AG04450 (cell line): ENCODE data around the gene CNBD2. TPM values are rescaled to one million over a fixed set of nuclear protein-coding genes. Genes with fewer than 3 reads are reported as not detected.
"Not testable (repeated sequence)": the region's sequence is repeated elsewhere in the genome, so short reads cannot be mapped to it uniquely, and the experiment has no call there.

ENCODE experiments used
- CTCF ChIA-PET: fragments of 300-600, 350-600 bp; formaldehyde crosslinking; extraction: SDS; loops from one replicate; lab custom pipeline; 2022; ENCODE audit warnings: antibody characterized with exemption, inconsistent platforms; lab: Charles Lee
- POLR2A ChIA-PET: fragments of 350-600 bp; formaldehyde crosslinking; extraction: SDS; loops from one replicate; lab custom pipeline; 2021; ENCODE audit warnings: antibody characterized with exemption, inconsistent platforms; lab: Yijun Ruan, JAX
- DNase-seq: peaks from one replicate; pipeline ENCODE4 v3.0.0-alpha.2; 2011; ENCODE audit warnings: low read depth, low spot score
- H3K27ac ChIP-seq: one replicate; pipeline ENCODE4 v1.5.1; 2012; ENCODE audit warnings: low read depth, low read length, control low read depth
- H3K27me3 ChIP-seq: one replicate; pipeline ENCODE4 v1.6.0; 2012; ENCODE audit warnings: low read length; ENCODE audit not compliant: control insufficient read depth, insufficient read depth
- H3K4me3 ChIP-seq: 2 replicates; pipeline ENCODE4 v1.5.1; 2011; ENCODE audit warnings: mild to moderate bottlenecking, low read depth, low read length, control low read depth
- H3K9me3 ChIP-seq: 2 replicates; pipeline ENCODE4 v1.5.1; 2012; ENCODE audit warnings: low read length; ENCODE audit not compliant: control insufficient read depth, insufficient read depth
- polyA plus RNA-seq: library from polyadenylated mRNA; depleted of rRNA; stranded (reverse); fragments of >200 nt; gene quantifications from 2 replicates; pipeline ENCODE4 v1.2.3, GENCODE V29; 2011
- TF ChIP-seq, protein P1 (sequence below): IDR thresholded peaks from 2 replicates; pipeline ENCODE4 v1.5.1; 2011; ENCODE audit warnings: low read depth, low read length, control low read depth, inconsistent platforms

Gene CNBD2
- polyA plus RNA-seq, 1 experiment: 1.8 TPM

GRCh38 chr20:36043441-36043840, 75.1 kb downstream of the CNBD2 start:
- ChIA-PET CTCF (interaction anchor here (1.0 to 1.3 kb wide), 2 partner anchors 50 to 95 kb away, joined by 3 read pairs; no protein-coding TSS in a partner anchor), POLR2A (interaction anchor here (1.0 kb wide), 1 partner anchor 22 kb away, joined by 5 read pairs; no protein-coding TSS in a partner anchor)
- no peak for DNase-seq
- no peak overlapping the region for H3K4me3 ChIP-seq
- TF ChIP-seq, protein P1, sequence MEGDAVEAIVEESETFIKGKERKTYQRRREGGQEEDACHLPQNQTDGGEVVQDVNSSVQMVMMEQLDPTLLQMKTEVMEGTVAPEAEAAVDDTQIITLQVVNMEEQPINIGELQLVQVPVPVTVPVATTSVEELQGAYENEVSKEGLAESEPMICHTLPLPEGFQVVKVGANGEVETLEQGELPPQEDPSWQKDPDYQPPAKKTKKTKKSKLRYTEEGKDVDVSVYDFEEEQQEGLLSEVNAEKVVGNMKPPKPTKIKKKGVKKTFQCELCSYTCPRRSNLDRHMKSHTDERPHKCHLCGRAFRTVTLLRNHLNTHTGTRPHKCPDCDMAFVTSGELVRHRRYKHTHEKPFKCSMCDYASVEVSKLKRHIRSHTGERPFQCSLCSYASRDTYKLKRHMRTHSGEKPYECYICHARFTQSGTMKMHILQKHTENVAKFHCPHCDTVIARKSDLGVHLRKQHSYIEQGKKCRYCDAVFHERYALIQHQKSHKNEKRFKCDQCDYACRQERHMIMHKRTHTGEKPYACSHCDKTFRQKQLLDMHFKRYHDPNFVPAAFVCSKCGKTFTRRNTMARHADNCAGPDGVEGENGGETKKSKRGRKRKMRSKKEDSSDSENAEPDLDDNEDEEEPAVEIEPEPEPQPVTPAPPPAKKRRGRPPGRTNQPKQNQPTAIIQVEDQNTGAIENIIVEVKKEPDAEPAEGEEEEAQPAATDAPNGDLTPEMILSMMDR: no peak
- no peaks in the 10 kb centered on the region for H3K27me3 ChIP-seq
- H3K27ac ChIP-seq: no peak overlapping the region
- no peaks in the 10 kb centered on the region for H3K9me3 ChIP-seq

GRCh38 chr20:36043892-36044515, 75.6 kb downstream of the CNBD2 start:
- CTCF ChIA-PET: interaction anchor here (1.0 to 1.3 kb wide), 2 partner anchors 51 to 95 kb away, joined by 3 read pairs; no protein-coding TSS in a partner anchor
- no peak overlapping the region for H3K4me3 ChIP-seq
- POLR2A ChIA-PET: interaction anchor here (1.0 kb wide), 1 partner anchor 21 kb away, joined by 5 read pairs; no protein-coding TSS in a partner anchor

DNA sequence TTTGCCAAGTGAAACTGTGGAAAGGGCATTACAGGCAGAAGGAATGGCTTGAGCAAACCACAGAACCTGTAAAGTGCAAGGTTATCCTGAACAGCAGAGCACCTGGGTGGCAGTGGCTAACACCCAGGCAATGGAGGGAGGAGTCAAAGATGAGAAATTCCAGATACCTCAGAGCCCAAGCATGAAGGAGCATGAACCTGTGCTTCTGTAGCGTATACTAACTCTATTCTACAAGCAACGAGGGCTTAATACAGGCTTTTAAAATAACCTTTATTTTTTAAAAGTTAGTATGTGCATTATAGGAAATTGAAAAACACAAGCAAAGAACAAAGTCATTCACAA, 77.0 kb downstream of the CNBD2 start:
- ChIA-PET CTCF (interaction anchor here (0.6 kb wide), 1 partner anchor 52 kb away, joined by 4 read pairs; no protein-coding TSS in a partner anchor), POLR2A (no interaction called here)
- Histone ChIP-seq H3K27me3 (no peaks in the 10 kb centered on the region), H3K9me3 (no peaks in the 10 kb centered on the region; the same call in 1 of the 2 replicates), H3K27ac (no peak overlapping the region), H3K4me3 (no peak overlapping the region)
- no peak for DNase-seq
- TF ChIP-seq, protein P1: no peak

More at GRCh38 chr20:36043892-36044515, 75.6 kb downstream of the CNBD2 start:
- TF ChIP-seq, protein P1: no peak
- H3K27me3 ChIP-seq: no peaks in the 10 kb centered on the region
- peak overlapping the region; percentile 21 for H3K27ac ChIP-seq
- no peak for DNase-seq
- H3K9me3 ChIP-seq: no peaks in the 10 kb centered on the region

DNA sequence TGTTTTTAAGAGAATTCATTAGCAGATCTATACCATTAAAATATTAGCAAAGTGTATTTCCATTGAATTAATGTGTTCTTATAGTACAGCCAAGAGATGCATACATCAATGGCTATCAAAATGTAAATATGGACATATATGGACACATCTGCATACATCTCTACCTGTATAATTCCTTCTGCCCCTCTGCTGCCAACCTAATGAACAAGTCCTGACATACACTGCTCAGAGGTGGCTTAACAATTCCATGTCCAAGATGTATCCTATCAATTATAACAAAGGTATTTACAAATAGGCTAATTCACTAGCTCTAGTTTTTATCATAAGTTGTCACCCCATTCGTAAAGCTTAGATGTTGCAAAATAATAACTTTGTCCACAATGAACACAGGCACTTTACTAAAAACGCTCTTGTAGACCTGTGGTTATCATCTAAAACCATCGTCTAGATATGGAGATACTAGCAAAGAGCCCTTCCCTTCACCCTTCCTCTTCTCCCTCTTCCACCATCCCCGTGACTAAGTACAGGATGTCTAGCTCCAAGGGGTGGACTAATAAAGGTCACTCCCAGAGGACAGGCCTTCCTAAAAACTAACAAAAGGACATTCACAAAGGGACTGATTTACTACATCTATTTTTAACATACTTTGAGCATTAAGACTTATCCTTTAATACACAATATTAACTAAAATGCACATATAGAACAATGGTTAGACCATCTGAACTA, 77.8 kb downstream of the CNBD2 start:
- H3K27ac ChIP-seq, DNase-seq, H3K27me3 ChIP-seq, H3K9me3 ChIP-seq, H3K4me3 ChIP-seq, POLR2A ChIA-PET: not testable (repeated sequence)
- CTCF ChIA-PET: interaction anchor here (0.8 kb wide), 1 partner anchor 92 kb away, joined by 4 read pairs; no protein-coding TSS in a partner anchor

DNA sequence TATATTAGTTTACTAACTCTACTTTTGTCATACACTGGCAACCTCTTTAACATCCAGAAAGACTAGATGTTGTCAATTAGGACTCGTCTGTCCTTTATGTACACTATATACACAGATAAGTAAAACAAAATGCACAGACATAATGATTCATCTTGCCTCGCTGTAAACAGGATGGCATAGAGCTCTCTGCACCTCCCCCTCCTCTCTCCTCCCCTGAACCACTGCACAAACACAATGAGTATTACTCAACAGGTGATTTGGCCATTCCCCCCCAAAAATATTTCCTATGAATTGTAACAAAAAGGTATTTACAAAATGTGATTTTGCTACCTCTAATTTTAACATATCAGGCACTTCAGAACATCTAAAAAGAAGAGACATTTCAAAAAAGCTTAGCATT, 81.0 kb downstream of the CNBD2 start:
- POLR2A ChIA-PET, CTCF ChIA-PET: not testable (repeated sequence)

More for the DNA sequence above, 81.0 kb downstream of the CNBD2 start:
- H3K9me3 ChIP-seq, H3K27me3 ChIP-seq, H3K27ac ChIP-seq, DNase-seq: not testable (repeated sequence)
- peak overlapping the region; percentile 56 for H3K4me3 ChIP-seq
